GF-D8 (cell line): ENCODE results near the gene CDT1.

Experiments
- DNase-seq: peaks from one replicate; lab custom pipeline; 2025; lab: John Stamatoyannopoulos, UW

CDT1 gene

GRCh38 chr16:88805340-88805715 is 1.7 kb downstream of the CDT1 start:
- no peak for DNase-seq

- DNase-seq = no peak
Measured at GRCh38 chr16:88805887-88806393, 2.4 kb downstream of the CDT1 start.

GRCh38 chr16:88806491-88807111 is 3.0 kb downstream of the CDT1 start:
- DNase-seq = no peak

- no peak for DNase-seq
Measured at GRCh38 chr16:88807142-88807625, 3.6 kb downstream of the CDT1 start.

- DNase-seq = no peak
Measured at GRCh38 chr16:88807626-88808453, 4.3 kb downstream of the CDT1 start.

GRCh38 chr16:88809068-88809675 is 5.6 kb downstream of the CDT1 start:
- no peak for DNase-seq

GRCh38 chr16:88809676-88810165 is 6.1 kb downstream of the CDT1 start:
- no peak for DNase-seq

GRCh38 chr16:88810166-88810911 is 6.8 kb downstream of the CDT1 start:
- DNase-seq = peak; percentile 49

- DNase-seq = peak; percentile 33
Measured at GRCh38 chr16:88810912-88811768, 7.6 kb downstream of the CDT1 start.

- DNase-seq = peak; percentile 74
Measured at GRCh38 chr16:88811769-88812512, 8.4 kb downstream of the CDT1 start, which contains the start of gene APRT. Gene APRT, minus strand, starts transcription at chr16:88811928. Its CDS starts 29 bp downstream, at chr16:88811899.

- peak; percentile 51 for DNase-seq
Measured at GRCh38 chr16:88812513-88813268, 9.1 kb downstream of the CDT1 start.

GRCh38 chr16:88813269-88814143 is 9.9 kb downstream of the CDT1 start:
- DNase-seq = no peak

GRCh38 chr16:88814144-88814502 is 10.5 kb downstream of the CDT1 start:
- DNase-seq = no peak

- DNase-seq = no peak
Measured at GRCh38 chr16:88815227-88815626, 11.6 kb downstream of the CDT1 start.

GRCh38 chr16:88815901-88816589 is 12.5 kb downstream of the CDT1 start:
- DNase-seq = no peak

- DNase-seq = no peak
Measured at GRCh38 chr16:88816736-88817535, 13.3 kb downstream of the CDT1 start.
